ENCODE measurements around the gene SPATS2L.

SPATS2L gene

DNA sequence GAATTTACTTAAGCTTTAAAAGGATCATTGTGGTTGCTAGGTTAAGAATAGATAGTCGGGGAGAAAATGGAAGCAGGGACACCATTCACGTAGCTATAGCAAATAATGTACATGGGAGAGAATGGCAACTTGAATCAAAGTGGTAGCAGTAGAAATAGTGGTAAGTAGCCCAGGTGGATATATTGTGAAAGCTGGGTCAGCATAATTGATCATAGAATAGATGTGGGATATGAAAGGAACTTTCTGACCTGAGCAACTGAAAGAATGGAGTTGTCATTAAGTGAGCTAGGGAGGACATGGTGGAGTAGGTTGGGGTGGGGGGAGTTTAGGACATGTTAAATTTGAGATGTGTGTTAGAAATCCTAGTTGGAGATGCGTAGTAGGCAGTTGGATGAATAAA is 221.7 kb downstream of the SPATS2L start:
- FAIRE-seq, result no peak
